ENCODE data around the gene PPP1R3C. TPM values are rescaled to one million over a fixed set of nuclear protein-coding genes. Genes with fewer than 3 reads are reported as not detected.

Gene PPP1R3C
- polyA plus RNA-seq, 1 donor from 2014 or later = 0.51 TPM

DNA sequence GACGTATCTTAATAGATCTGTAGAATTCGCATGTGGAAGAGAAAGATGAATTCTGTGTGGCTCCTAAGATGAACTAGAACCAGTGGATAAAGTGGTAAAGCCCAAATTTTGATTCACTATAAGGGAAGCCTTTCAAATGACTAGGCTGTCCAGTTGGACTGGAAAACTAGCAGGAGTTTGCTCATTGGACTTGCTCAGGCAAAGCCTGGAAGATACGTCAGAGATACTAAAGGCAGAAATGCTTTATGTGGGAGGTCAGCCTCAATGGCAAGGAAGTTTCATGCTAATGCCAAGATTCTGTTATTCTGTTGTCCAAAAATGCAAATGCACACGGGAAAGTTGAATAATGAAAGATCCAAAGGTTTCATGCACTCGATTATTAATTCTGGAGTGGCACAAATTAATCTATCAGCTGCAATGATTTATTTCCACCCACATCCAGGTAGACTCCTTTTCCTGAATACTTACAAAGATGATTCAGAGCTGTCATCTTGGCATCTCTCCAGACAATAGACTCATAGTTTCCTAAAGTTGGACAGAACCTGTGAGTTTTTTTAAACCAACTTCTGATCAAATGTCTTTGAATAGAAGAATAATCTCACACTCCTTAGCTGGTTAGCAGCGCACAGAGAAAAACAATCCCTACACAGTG, 20.5 kb upstream of the PPP1R3C start:
- Histone ChIP-seq H4K20me1 (ENCODE audit: insufficient read depth) (no peaks in the 10 kb centered on the region), H3K36me3 (ENCODE audit: insufficient read depth, low read length) (no peaks in the 10 kb centered on the region), H3K9me3 (ENCODE audit: low read length) (no peaks in the 10 kb centered on the region), H3K4me3 (ENCODE audit: low read length) (no peak overlapping the region), H3K9ac (ENCODE audit: low read length) (no peak overlapping the region), H3K4me2 (ENCODE audit: low read length) (no peak overlapping the region), H3K27ac (ENCODE audit: low read length) (no peak overlapping the region), H3K9me2 (ENCODE audit: insufficient read depth, low read length) (peaks cover 3% of the 10 kb centered on the region), H3K79me2 (replicated peaks; ENCODE audit: insufficient read depth, low read length) (no peaks in the 10 kb centered on the region), H2AFZ (ENCODE audit: low read depth, low read length) (no peak overlapping the region), H3F3A (ENCODE audit: insufficient read depth, low read length, poor library complexity, severe bottlenecking) (no peaks in the 10 kb centered on the region), H3K27me3 (ENCODE audit: insufficient read depth, low read depth, low read length) (no peaks in the 10 kb centered on the region)
- TF ChIP-seq RAD21 (conservative IDR thresholded peaks at IDR 0.05) (no peak), POLR2AphosphoS5 (IDR thresholded peaks at IDR 0.05) (no peak), TAF1 (IDR thresholded peaks at IDR 0.05; ENCODE audit: low read depth) (no peak), EP300 (conservative IDR thresholded peaks at IDR 0.05; ENCODE audit: poor library complexity, severe bottlenecking) (no peak), MXI1 (conservative IDR thresholded peaks at IDR 0.05; ENCODE audit: poor library complexity, severe bottlenecking) (no peak), SMC3 (conservative IDR thresholded peaks at IDR 0.05; ENCODE audit: poor library complexity) (no peak)
- TF ChIP-seq, protein P1, sequence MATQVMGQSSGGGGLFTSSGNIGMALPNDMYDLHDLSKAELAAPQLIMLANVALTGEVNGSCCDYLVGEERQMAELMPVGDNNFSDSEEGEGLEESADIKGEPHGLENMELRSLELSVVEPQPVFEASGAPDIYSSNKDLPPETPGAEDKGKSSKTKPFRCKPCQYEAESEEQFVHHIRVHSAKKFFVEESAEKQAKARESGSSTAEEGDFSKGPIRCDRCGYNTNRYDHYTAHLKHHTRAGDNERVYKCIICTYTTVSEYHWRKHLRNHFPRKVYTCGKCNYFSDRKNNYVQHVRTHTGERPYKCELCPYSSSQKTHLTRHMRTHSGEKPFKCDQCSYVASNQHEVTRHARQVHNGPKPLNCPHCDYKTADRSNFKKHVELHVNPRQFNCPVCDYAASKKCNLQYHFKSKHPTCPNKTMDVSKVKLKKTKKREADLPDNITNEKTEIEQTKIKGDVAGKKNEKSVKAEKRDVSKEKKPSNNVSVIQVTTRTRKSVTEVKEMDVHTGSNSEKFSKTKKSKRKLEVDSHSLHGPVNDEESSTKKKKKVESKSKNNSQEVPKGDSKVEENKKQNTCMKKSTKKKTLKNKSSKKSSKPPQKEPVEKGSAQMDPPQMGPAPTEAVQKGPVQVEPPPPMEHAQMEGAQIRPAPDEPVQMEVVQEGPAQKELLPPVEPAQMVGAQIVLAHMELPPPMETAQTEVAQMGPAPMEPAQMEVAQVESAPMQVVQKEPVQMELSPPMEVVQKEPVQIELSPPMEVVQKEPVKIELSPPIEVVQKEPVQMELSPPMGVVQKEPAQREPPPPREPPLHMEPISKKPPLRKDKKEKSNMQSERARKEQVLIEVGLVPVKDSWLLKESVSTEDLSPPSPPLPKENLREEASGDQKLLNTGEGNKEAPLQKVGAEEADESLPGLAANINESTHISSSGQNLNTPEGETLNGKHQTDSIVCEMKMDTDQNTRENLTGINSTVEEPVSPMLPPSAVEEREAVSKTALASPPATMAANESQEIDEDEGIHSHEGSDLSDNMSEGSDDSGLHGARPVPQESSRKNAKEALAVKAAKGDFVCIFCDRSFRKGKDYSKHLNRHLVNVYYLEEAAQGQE (IDR thresholded peaks at IDR 0.05; ENCODE audit: borderline replicate concordance) = no peak
- TF ChIP-seq, protein P2, sequence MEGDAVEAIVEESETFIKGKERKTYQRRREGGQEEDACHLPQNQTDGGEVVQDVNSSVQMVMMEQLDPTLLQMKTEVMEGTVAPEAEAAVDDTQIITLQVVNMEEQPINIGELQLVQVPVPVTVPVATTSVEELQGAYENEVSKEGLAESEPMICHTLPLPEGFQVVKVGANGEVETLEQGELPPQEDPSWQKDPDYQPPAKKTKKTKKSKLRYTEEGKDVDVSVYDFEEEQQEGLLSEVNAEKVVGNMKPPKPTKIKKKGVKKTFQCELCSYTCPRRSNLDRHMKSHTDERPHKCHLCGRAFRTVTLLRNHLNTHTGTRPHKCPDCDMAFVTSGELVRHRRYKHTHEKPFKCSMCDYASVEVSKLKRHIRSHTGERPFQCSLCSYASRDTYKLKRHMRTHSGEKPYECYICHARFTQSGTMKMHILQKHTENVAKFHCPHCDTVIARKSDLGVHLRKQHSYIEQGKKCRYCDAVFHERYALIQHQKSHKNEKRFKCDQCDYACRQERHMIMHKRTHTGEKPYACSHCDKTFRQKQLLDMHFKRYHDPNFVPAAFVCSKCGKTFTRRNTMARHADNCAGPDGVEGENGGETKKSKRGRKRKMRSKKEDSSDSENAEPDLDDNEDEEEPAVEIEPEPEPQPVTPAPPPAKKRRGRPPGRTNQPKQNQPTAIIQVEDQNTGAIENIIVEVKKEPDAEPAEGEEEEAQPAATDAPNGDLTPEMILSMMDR (IDR thresholded peaks at IDR 0.05; ENCODE audit: poor library complexity, severe bottlenecking) = no peak

DNA sequence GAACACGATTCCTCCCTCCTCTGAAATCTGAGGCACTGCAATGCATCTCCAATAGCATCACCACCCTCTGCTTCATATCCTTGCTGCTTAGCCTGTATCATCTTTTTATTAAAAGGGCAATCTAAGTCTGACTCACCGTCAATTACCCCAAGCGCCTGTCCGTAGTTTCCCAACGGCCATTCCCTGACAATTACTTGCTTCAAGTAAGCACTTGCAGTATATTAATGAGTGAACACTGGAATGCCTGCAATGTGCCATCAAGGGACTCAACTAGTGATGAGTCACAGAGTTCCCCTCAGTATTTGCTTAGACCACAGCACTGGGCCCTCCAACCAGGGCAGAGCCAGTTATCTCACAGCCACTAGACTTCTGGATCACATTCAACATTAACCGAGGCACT, 19.5 kb upstream of the PPP1R3C start:
- Histone ChIP-seq H2AFZ (ENCODE audit: low read depth, low read length) (no peak overlapping the region), H3K36me3 (ENCODE audit: insufficient read depth, low read length) (no peaks in the 10 kb centered on the region), H3F3A (ENCODE audit: insufficient read depth, low read length, poor library complexity, severe bottlenecking) (no peaks in the 10 kb centered on the region), H4K20me1 (ENCODE audit: insufficient read depth) (no peaks in the 10 kb centered on the region), H3K27me3 (ENCODE audit: insufficient read depth, low read depth, low read length) (no peaks in the 10 kb centered on the region), H3K27ac (ENCODE audit: low read length) (no peak overlapping the region), H3K9ac (ENCODE audit: low read length) (no peak overlapping the region), H3K79me2 (replicated peaks; ENCODE audit: insufficient read depth, low read length) (no peaks in the 10 kb centered on the region), H3K4me2 (ENCODE audit: low read length) (no peak overlapping the region), H3K4me3 (ENCODE audit: low read length) (no peak overlapping the region), H3K9me3 (ENCODE audit: low read length) (no peaks in the 10 kb centered on the region), H3K9me2 (ENCODE audit: insufficient read depth, low read length) (peaks cover 3% of the 10 kb centered on the region)
- TF ChIP-seq SMC3 (conservative IDR thresholded peaks at IDR 0.05; ENCODE audit: poor library complexity) = no peak
- TF ChIP-seq POLR2AphosphoS5 (IDR thresholded peaks at IDR 0.05) = no peak
- no peak for TF ChIP-seq EZH2 (IDR thresholded peaks at IDR 0.05; ENCODE audit: borderline replicate concordance, insufficient read depth, low read length, poor library complexity, severe bottlenecking)
- TF ChIP-seq, protein P1 (IDR thresholded peaks at IDR 0.05; ENCODE audit: borderline replicate concordance) = no peak
- no peak for TF ChIP-seq TAF1 (IDR thresholded peaks at IDR 0.05; ENCODE audit: low read depth)
- TF ChIP-seq EP300 (conservative IDR thresholded peaks at IDR 0.05; ENCODE audit: poor library complexity, severe bottlenecking) = no peak
- TF ChIP-seq RAD21 (conservative IDR thresholded peaks at IDR 0.05) = no peak
- TF ChIP-seq, protein P2 (IDR thresholded peaks at IDR 0.05; ENCODE audit: poor library complexity, severe bottlenecking) = no peak
- TF ChIP-seq MXI1 (conservative IDR thresholded peaks at IDR 0.05; ENCODE audit: poor library complexity, severe bottlenecking) = no peak
